Endodermal cell (in vitro differentiated cells): Measurements from ENCODE around the gene EXD3. TPM values are rescaled to one million over a fixed set of nuclear protein-coding genes. Genes with fewer than 3 reads are reported as not detected.

ENCODE experiments used
- DNase-seq: peaks from one replicate; pipeline ENCODE4 v3.0.0-alpha.2; 2017
- H3K27ac ChIP-seq: 2 replicates; pipeline ENCODE4 v1.5.1; 2013; ENCODE audit warnings: mild to moderate bottlenecking, low read depth, low read length, moderate library complexity
- H3K27me3 ChIP-seq: 2 replicates; pipeline ENCODE4 v1.6.1; 2013; ENCODE audit warnings: mild to moderate bottlenecking, low read length, moderate library complexity; ENCODE audit not compliant: insufficient read depth, control insufficient read depth, poor library complexity, severe bottlenecking
- H3K36me3 ChIP-seq: 2 replicates; pipeline ENCODE4 v1.7.0; 2013; ENCODE audit warnings: mild to moderate bottlenecking, low read length, moderate library complexity; ENCODE audit not compliant: control insufficient read depth, insufficient read depth
- H3K4me1 ChIP-seq: one replicate; pipeline ENCODE4 v1.7.0; 2013; ENCODE audit warnings: low read length; ENCODE audit not compliant: control insufficient read depth, insufficient read depth
- H3K4me3 ChIP-seq: 2 replicates; pipeline ENCODE4 v1.5.1; 2013; ENCODE audit warnings: mild to moderate bottlenecking, low read length, moderate library complexity
- H3K9ac ChIP-seq: 2 replicates; pipeline ENCODE4 v1.6.1; 2013; ENCODE audit warnings: mild to moderate bottlenecking, low read length, moderate library complexity; ENCODE audit not compliant: poor library complexity, severe bottlenecking; ENCODE audit errors: extremely low read depth
- H3K9me3 ChIP-seq: 2 replicates; pipeline ENCODE4 v1.6.1; 2013; ENCODE audit warnings: mild to moderate bottlenecking, low read length, moderate library complexity; ENCODE audit not compliant: control insufficient read depth
- H3K27ac Mint-ChIP-seq: 2 replicates; pipeline ENCODE4 v1.8.0; 2020; ENCODE audit warnings: mixed read lengths
- H3K27me3 Mint-ChIP-seq: 2 replicates; pipeline ENCODE4 v1.8.0; 2021; ENCODE audit warnings: mild to moderate bottlenecking, mixed read lengths; ENCODE audit not compliant: insufficient read depth
- H3K36me3 Mint-ChIP-seq: 2 replicates; pipeline ENCODE4 v1.8.0; 2020; ENCODE audit warnings: low read depth, mixed read lengths
- H3K4me1 Mint-ChIP-seq: 2 replicates; pipeline ENCODE4 v1.8.0; 2020; ENCODE audit warnings: mixed read lengths
- H3K4me3 Mint-ChIP-seq: 2 replicates; pipeline ENCODE4 v1.8.0; 2020; ENCODE audit warnings: mild to moderate bottlenecking, moderate library complexity, mixed read lengths
- H3K9me3 Mint-ChIP-seq: 2 replicates; pipeline ENCODE4 v1.8.0; 2020; ENCODE audit warnings: mild to moderate bottlenecking, mixed read lengths
- WGBS, 2 experiments: methylation state at CpG; one replicate each; pipeline versions ENCODE4 v1.1.5 to v1.1.7; 2013; ENCODE audit warnings: missing lambda C conversion rate in 2 of 2, mixed read lengths in 1 of 2; ENCODE audit not compliant: insufficient coverage in 1 of 2, insufficient read length in 1 of 2; 5-methylcytosine and 5-hydroxymethylcytosine counted together
- total RNA-seq, 2 donors: library from RNA; stranded (reverse); fragmentation: NEBNext Ultra II Directional in 1 of 2; extraction: Animal tissue kit (Norgen Biotek cat#: 25700) in 1 of 2; gene quantifications; 2 replicates in 1 of 2; 3 replicates in 1 of 2; pipeline ENCODE4 v1.2.1, GENCODE V29; 2021
- TF ChIP-seq, protein P1 (sequence below): fragments of 200-600 bp; sonication (generic); conservative IDR thresholded peaks from 2 replicates; pipeline ENCODE4 v1.5.0; 2021; ENCODE audit warnings: antibody characterized with exemption, mild to moderate bottlenecking

The EXD3 gene
- total RNA-seq, 2 donors from 2014 or later, result 15.5 to 31.0 TPM

GRCh38 chr9:137359850-137360249 lies 63.1 kb downstream of the EXD3 start:
- TF ChIP-seq, protein P1, sequence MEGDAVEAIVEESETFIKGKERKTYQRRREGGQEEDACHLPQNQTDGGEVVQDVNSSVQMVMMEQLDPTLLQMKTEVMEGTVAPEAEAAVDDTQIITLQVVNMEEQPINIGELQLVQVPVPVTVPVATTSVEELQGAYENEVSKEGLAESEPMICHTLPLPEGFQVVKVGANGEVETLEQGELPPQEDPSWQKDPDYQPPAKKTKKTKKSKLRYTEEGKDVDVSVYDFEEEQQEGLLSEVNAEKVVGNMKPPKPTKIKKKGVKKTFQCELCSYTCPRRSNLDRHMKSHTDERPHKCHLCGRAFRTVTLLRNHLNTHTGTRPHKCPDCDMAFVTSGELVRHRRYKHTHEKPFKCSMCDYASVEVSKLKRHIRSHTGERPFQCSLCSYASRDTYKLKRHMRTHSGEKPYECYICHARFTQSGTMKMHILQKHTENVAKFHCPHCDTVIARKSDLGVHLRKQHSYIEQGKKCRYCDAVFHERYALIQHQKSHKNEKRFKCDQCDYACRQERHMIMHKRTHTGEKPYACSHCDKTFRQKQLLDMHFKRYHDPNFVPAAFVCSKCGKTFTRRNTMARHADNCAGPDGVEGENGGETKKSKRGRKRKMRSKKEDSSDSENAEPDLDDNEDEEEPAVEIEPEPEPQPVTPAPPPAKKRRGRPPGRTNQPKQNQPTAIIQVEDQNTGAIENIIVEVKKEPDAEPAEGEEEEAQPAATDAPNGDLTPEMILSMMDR, result no peak
- H3K9me3 Mint-ChIP-seq, result peaks cover 50% of the 10 kb centered on the region

GRCh38 chr9:137358126-137358525 lies 64.8 kb downstream of the EXD3 start:
- no peak overlapping the region for H3K4me3 Mint-ChIP-seq
- peaks cover 24% of the 10 kb centered on the region for H3K27me3 Mint-ChIP-seq
- Histone ChIP-seq H3K9me3 (peaks cover 20% of the 10 kb centered on the region), H3K4me1 (no peaks in the 10 kb centered on the region), H3K9ac (no peak overlapping the region), H3K36me3 (no peaks in the 10 kb centered on the region), H3K4me3 (no peak overlapping the region), H3K27me3 (no peaks in the 10 kb centered on the region), H3K27ac (no peak overlapping the region)
- no peaks in the 10 kb centered on the region for H3K36me3 Mint-ChIP-seq
- H3K4me1 Mint-ChIP-seq, result no peaks in the 10 kb centered on the region
- TF ChIP-seq, protein P1, result no peak
- WGBS, 2 experiments, result 91 to 92% methylated on average over 7 to 10 of the region's 10 CpGs
- H3K27ac Mint-ChIP-seq, result no peak overlapping the region
- no peak for DNase-seq
- H3K9me3 Mint-ChIP-seq, result peaks cover 50% of the 10 kb centered on the region

More at GRCh38 chr9:137359850-137360249, 63.1 kb downstream of the EXD3 start:
- Mint-ChIP-seq H3K4me1 (no peaks in the 10 kb centered on the region), H3K27ac (no peak overlapping the region), H3K27me3 (peaks cover 24% of the 10 kb centered on the region), H3K36me3 (no peaks in the 10 kb centered on the region), H3K4me3 (no peak overlapping the region)
- Histone ChIP-seq H3K36me3 (no peaks in the 10 kb centered on the region), H3K27ac (no peak overlapping the region), H3K9me3 (peaks cover 20% of the 10 kb centered on the region), H3K4me3 (no peak overlapping the region), H3K9ac (no peak overlapping the region), H3K4me1 (no peaks in the 10 kb centered on the region), H3K27me3 (no peaks in the 10 kb centered on the region)
- no CpG with 5 or more reads among the region's 5 CpGs for WGBS, 2 experiments
- no peak for DNase-seq

GRCh38 chr9:137357166-137357565 lies 65.8 kb downstream of the EXD3 start:
- H3K36me3 Mint-ChIP-seq, result no peaks in the 10 kb centered on the region
- no peak for DNase-seq
- H3K4me1 ChIP-seq, result no peaks in the 10 kb centered on the region
- no peak overlapping the region for H3K9ac ChIP-seq
- H3K4me3 ChIP-seq, result no peak overlapping the region
- TF ChIP-seq, protein P1, result no peak
- no peaks in the 10 kb centered on the region for H3K4me1 Mint-ChIP-seq
- H3K9me3 Mint-ChIP-seq, result peaks cover 43% of the 10 kb centered on the region
- H3K27me3 Mint-ChIP-seq, result peaks cover 18% of the 10 kb centered on the region
- peaks cover 20% of the 10 kb centered on the region for H3K9me3 ChIP-seq
- H3K27ac Mint-ChIP-seq, result no peak overlapping the region
- no peak overlapping the region for H3K4me3 Mint-ChIP-seq
- no peaks in the 10 kb centered on the region for H3K36me3 ChIP-seq
- no peak overlapping the region for H3K27ac ChIP-seq
- 70 to 80% methylated on average over 4 of the region's 4 CpGs for WGBS, 2 experiments
- H3K27me3 ChIP-seq, result no peaks in the 10 kb centered on the region
